ENCODE data around the gene NACAD.

The NACAD gene

DNA sequence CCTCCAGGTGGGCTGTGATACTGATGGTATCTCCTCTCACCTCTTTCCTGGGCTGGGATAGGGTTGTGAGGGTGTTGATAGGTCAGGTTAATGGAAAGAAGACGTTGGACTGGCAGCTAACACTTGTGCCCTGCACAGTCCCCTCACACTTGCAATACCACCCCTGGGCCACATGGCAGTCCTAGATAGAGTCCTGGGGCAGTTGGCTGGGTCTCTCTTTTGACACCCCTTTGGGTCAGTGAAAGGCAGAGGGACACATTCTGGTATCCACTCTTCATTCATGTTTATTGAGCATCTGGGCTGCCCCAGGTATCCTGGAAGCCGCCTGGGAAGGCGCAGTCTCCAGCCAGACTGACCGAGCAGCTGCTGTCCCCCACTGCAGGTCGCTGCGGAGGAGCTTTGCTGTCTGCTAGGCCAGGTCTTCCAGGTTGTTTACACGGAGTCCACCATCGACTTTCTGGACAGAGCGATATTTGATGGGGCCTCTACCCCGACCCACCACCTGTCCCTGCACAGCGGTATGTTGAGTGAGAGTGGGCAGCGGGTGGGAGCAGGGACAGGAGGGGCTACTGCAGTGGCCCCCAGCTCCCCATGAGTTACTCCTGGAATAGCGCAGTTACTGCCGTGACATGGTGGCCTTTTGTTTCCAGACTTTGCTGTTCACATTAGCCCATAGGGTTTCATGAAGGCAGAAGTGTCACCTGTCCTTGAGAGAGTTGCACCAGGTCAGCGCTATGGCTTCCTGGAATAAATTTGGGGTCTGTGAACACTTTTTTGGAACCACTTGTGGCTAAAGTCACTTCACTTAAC lies 19.1 kb downstream of the NACAD start:
- POLR2A ChIA-PET = no interaction called here
- Histone ChIP-seq H3K9me3 (ENCODE audit: control insufficient read depth, insufficient read depth, low read depth, low read length) (no peaks in the 10 kb centered on the region), H3K27ac (ENCODE audit: extremely low read depth, low read depth, low read length) (no peak overlapping the region), H3K4me1 (ENCODE audit: control insufficient read depth, insufficient read depth, low read length) (no peaks in the 10 kb centered on the region), H3K36me3 (ENCODE audit: control insufficient read depth in 2 of 2, insufficient read depth in 1 of 2, low read length in 2 of 2) (peaks cover 0 to 42% of the 10 kb centered on the region in 2 experiments; a peak in 2 of 3 replicates), H3K4me3 (ENCODE audit: low read depth, low read length) (no peak overlapping the region)
- TF ChIP-seq, protein P1, sequence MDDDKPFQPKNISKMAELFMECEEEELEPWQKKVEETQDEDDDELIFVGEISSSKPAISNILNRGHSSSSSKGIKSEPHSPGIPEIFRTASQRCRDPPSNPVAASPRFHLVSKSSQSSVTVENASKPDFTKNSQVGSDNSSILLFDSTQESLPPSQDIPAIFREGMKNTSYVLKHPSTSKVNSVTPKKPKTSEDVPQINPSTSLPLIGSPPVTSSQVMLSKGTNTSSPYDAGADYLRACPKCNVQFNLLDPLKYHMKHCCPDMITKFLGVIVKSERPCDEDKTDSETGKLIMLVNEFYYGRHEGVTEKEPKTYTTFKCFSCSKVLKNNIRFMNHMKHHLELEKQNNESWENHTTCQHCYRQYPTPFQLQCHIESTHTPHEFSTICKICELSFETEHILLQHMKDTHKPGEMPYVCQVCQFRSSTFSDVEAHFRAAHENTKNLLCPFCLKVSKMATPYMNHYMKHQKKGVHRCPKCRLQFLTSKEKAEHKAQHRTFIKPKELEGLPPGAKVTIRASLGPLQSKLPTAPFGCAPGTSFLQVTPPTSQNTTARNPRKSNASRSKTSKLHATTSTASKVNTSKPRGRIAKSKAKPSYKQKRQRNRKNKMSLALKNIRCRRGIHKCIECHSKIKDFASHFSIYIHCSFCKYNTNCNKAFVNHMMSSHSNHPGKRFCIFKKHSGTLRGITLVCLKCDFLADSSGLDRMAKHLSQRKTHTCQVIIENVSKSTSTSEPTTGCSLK (tag by site-specific recombination; IDR thresholded peaks at IDR 0.05) = no peak
- TF ChIP-seq REPIN1 (tag by site-specific recombination; IDR thresholded peaks at IDR 0.05; ENCODE audit: low read depth) (no peak), ZNF501 (tag by site-specific recombination; IDR thresholded peaks at IDR 0.05) (no peak), ZNF2 (tag by site-specific recombination; IDR thresholded peaks at IDR 0.05) (no peak), ZBTB7A (tag by site-specific recombination; IDR thresholded peaks at IDR 0.05; ENCODE audit: low read depth) (no peak)
- TF ChIP-seq, protein P2, sequence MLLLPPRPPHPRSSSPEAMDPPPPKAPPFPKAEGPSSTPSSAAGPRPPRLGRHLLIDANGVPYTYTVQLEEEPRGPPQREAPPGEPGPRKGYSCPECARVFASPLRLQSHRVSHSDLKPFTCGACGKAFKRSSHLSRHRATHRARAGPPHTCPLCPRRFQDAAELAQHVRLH (tag by site-specific recombination; IDR thresholded peaks at IDR 0.05) = no peak
- CTCF ChIA-PET = interaction anchor here (0.6 to 1.1 kb wide), 3 partner anchors 16 to 64 kb away, joined by 3 read pairs; partner anchors contain the start of gene NACAD

DNA sequence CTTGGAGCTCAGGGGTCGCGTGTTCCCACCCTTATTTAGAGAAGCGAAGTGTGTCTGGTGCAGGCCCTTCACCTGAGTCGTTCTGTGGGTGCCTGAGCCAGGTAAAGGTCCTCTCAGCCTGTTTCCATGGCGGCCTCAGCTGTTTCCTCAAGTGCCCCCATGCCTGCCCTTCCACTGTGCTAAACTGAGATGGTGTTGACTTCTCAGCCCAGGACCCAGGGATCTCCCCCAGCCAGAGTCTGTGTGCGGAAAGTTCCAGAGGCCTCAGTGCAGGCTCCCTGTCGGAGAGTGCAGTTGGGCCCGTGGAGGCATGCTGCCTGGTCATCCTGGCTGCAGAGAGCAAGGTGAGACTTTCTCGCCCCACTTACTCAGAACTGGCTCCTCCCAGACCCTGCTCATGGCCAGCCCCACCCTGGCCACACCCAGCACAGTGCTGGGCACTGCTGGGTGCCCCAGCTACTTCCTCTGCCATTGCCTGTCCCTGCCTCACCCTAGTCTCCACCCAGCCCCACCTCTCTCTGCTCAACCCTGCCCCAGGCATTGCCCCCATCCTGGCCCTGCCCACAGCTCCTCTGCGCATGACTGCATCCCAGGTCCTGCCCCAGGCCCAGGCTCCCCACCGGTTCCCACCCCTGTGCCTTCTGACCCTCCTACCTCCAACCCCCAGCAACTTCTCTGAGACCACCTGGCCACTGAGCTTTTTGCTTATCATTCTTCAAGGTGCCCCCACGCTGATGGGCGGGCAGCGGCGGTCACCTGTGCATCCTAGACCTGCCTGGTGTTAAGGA lies 20.3 kb downstream of the NACAD start:
- Histone ChIP-seq H3K27ac (ENCODE audit: extremely low read depth, low read depth, low read length) (no peak overlapping the region), H3K4me1 (ENCODE audit: control insufficient read depth, insufficient read depth, low read length) (no peaks in the 10 kb centered on the region), H3K9me3 (ENCODE audit: control insufficient read depth, insufficient read depth, low read depth, low read length) (no peaks in the 10 kb centered on the region), H3K36me3 (ENCODE audit: control insufficient read depth in 2 of 2, insufficient read depth in 1 of 2, low read length in 2 of 2) (peaks cover 0 to 47% of the 10 kb centered on the region in 2 experiments; a peak in 2 of 3 replicates), H3K4me3 (ENCODE audit: low read depth, low read length) (no peak overlapping the region)
- ChIA-PET POLR2A (no interaction called here), CTCF (interaction anchor here (1.1 kb wide), 2 partner anchors 15 to 95 kb away, joined by 3 read pairs; no protein-coding TSS in a partner anchor)
- TF ChIP-seq ZXDB (tag by site-specific recombination; IDR thresholded peaks at IDR 0.05) (no peak), KLF1 (tag by site-specific recombination; IDR thresholded peaks at IDR 0.05) (peak; percentile 99), BCL11B (tag by site-specific recombination; IDR thresholded peaks at IDR 0.05; ENCODE audit: low read depth) (no peak)
- TF ChIP-seq, protein P3, sequence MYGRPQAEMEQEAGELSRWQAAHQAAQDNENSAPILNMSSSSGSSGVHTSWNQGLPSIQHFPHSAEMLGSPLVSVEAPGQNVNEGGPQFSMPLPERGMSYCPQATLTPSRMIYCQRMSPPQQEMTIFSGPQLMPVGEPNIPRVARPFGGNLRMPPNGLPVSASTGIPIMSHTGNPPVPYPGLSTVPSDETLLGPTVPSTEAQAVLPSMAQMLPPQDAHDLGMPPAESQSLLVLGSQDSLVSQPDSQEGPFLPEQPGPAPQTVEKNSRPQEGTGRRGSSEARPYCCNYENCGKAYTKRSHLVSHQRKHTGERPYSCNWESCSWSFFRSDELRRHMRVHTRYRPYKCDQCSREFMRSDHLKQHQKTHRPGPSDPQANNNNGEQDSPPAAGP (tag by site-specific recombination; IDR thresholded peaks at IDR 0.05) = peak; percentile 36; the same call in 1 of the 2 replicates

DNA sequence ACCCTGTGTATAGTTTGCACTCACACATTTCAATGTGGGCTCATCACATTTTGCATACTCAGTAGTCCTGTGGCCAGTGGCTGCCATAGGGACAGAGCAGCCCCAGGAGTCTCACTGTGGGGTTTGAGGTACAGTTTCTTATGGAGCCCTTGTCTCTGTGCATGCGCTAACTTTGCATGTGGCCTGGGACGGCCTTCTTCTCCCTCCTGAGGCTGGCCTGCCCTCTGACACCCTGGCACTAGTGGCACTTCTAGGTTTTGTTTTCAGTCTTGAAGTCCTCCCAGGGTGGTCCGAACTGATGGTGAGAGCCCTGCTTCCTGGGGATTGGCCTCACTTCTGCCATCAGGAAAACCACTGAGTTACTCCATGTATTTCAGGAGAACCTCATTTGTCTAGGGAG lies 21.2 kb downstream of the NACAD start:
- POLR2A ChIA-PET = no interaction called here
- Histone ChIP-seq H3K9me3 (ENCODE audit: control insufficient read depth, insufficient read depth, low read depth, low read length) (no peaks in the 10 kb centered on the region), H3K36me3 (ENCODE audit: control insufficient read depth in 2 of 2, insufficient read depth in 1 of 2, low read length in 2 of 2) (peaks cover 0 to 44% of the 10 kb centered on the region in 2 experiments; a peak in 2 of 3 replicates), H3K4me3 (ENCODE audit: low read depth, low read length) (no peak overlapping the region), H3K4me1 (ENCODE audit: control insufficient read depth, insufficient read depth, low read length) (no peaks in the 10 kb centered on the region), H3K27ac (ENCODE audit: extremely low read depth, low read depth, low read length) (no peak overlapping the region)
- CTCF ChIA-PET = interaction anchor here (0.6 to 1.1 kb wide), 2 partner anchors 94 to 262 kb away, joined by 3 read pairs; no protein-coding TSS in a partner anchor
- no peak for TF ChIP-seq ZNF394 (tag by site-specific recombination; IDR thresholded peaks at IDR 0.05; ENCODE audit: borderline replicate concordance)
- no peak for TF ChIP-seq ZNF341 (tag by site-specific recombination; IDR thresholded peaks at IDR 0.05; ENCODE audit: low read depth)
- no peak for TF ChIP-seq REPIN1 (tag by site-specific recombination; IDR thresholded peaks at IDR 0.05; ENCODE audit: low read depth)
- TF ChIP-seq YY2 (tag by site-specific recombination; IDR thresholded peaks at IDR 0.05) = no peak
- TF ChIP-seq KLF8 (tag by site-specific recombination; IDR thresholded peaks at IDR 0.05) = no peak
- no peak for TF ChIP-seq SCRT1 (tag by site-specific recombination; IDR thresholded peaks at IDR 0.05; ENCODE audit: borderline replicate concordance)
- no peak for TF ChIP-seq ZFP37 (tag by site-specific recombination; IDR thresholded peaks at IDR 0.05)
- TF ChIP-seq, protein P4, sequence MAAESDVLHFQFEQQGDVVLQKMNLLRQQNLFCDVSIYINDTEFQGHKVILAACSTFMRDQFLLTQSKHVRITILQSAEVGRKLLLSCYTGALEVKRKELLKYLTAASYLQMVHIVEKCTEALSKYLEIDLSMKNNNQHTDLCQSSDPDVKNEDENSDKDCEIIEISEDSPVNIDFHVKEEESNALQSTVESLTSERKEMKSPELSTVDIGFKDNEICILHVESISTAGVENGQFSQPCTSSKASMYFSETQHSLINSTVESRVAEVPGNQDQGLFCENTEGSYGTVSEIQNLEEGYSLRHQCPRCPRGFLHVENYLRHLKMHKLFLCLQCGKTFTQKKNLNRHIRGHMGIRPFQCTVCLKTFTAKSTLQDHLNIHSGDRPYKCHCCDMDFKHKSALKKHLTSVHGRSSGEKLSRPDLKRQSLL (tag by site-specific recombination; IDR thresholded peaks at IDR 0.05) = no peak
- no peak for TF ChIP-seq ZIC2 (tag by site-specific recombination; IDR thresholded peaks at IDR 0.05)
- TF ChIP-seq, protein P5, sequence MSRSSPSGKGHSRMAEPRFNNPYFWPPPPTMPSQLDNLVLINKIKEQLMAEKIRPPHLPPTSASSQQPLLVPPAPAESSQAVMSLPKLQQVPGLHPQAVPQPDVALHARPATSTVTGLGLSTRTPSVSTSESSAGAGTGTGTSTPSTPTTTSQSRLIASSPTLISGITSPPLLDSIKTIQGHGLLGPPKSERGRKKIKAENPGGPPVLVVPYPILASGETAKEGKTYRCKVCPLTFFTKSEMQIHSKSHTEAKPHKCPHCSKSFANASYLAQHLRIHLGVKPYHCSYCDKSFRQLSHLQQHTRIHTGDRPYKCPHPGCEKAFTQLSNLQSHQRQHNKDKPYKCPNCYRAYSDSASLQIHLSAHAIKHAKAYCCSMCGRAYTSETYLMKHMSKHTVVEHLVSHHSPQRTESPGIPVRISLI (tag by site-specific recombination; IDR thresholded peaks at IDR 0.05) = no peak
- no peak for TF ChIP-seq ZNF600 (tag by site-specific recombination; IDR thresholded peaks at IDR 0.05)
- no peak for TF ChIP-seq GLIS1 (tag by site-specific recombination; IDR thresholded peaks at IDR 0.05)
- no peak for TF ChIP-seq RBAK (tag by site-specific recombination; IDR thresholded peaks at IDR 0.05)
- TF ChIP-seq ZNF585B (tag by site-specific recombination; IDR thresholded peaks at IDR 0.05) = no peak
- no peak for TF ChIP-seq GLIS2 (tag by site-specific recombination; IDR thresholded peaks at IDR 0.05)

All from HEK293 (cell line).